ENCODE results near the gene DMWD. TPM values are rescaled to one million over a fixed set of nuclear protein-coding genes. Genes with fewer than 3 reads are reported as not detected.

DMWD gene
- total RNA-seq, 2 experiments from 2014 or later = 63.1 to 65.4 TPM

GRCh38 chr19:45745606-45746005 lies 47.0 kb downstream of the DMWD start:
- Mint-ChIP-seq H3K9me3 (no peaks in the 10 kb centered on the region), H3K36me3 (ENCODE audit: low read depth) (no peaks in the 10 kb centered on the region), H3K27me3 (peaks cover 23% of the 10 kb centered on the region), H3K4me1 (no peaks in the 10 kb centered on the region), H3K4me3 (no peak overlapping the region), H3K27ac (no peak overlapping the region)
- POLR2A ChIA-PET = no interaction called here
- CTCF ChIA-PET = no interaction called here
- no peak for DNase-seq

- H3K27ac Mint-ChIP-seq = no peak overlapping the region
- no peaks in the 10 kb centered on the region for H3K9me3 Mint-ChIP-seq
- no peak overlapping the region for H3K4me3 Mint-ChIP-seq
- H3K36me3 Mint-ChIP-seq (ENCODE audit: low read depth) = no peaks in the 10 kb centered on the region
- H3K4me1 Mint-ChIP-seq = no peaks in the 10 kb centered on the region
- ChIA-PET POLR2A (interaction anchor here (1.4 kb wide), 1 partner anchor 12 kb away, joined by 3 read pairs; no protein-coding TSS in a partner anchor), CTCF (no interaction called here)
- H3K27me3 Mint-ChIP-seq = peaks cover 24% of the 10 kb centered on the region
- DNase-seq = no peak
Observed at GRCh38 chr19:45742969-45743368, 49.7 kb downstream of the DMWD start.

DNA sequence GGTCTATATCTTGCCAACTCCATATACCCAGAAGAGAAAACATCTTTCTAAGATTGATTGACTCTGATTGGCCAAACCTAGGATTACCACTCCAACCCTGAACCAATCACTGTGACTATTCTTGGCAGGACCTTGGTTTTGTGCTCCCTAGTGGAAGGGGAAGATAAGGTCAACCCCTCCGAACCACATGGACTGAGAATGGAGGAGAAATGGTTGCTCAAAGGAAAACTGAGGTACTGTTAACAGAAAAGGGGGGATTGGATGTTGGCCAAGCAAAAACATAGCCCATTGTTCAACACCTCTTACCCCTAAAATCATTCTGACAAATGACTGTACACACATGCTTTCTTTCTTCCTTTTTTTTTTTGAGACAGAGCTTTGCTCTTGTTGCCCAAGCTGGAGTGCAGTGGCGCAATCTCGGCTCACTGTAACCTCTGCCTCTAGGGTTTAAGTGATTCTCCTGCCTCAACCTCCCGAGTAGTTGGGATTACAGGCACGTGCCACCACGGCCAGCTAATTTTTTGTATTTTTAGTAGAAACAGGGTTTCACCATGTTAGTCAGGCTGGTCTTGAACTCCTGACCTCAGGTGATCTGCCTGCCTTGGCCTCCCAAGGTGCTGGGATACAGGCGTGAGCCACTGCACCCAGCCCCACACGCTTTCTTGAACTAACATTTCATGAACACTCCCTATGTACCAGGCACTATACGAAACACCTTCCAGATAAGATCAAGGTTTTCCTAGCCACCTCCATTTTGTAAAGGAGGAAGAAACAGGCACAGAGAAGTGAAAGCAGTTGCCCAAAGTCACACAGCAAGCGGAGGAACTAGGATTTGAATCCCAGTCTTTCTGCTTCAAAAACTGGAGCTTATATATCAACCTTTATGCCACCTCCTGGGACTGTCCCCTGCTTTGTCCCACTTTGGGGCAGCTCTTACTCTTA lies 52.9 kb downstream of the DMWD start:
- no peaks in the 10 kb centered on the region for H3K36me3 Mint-ChIP-seq (ENCODE audit: low read depth)
- peaks cover 10% of the 10 kb centered on the region for H3K27me3 Mint-ChIP-seq
- no peak overlapping the region for H3K4me3 Mint-ChIP-seq
- ChIA-PET POLR2A (interaction anchor here (0.9 kb wide), 1 partner anchor 9 kb away, joined by 3 read pairs; the partner anchor contains the start of gene FBXO46), CTCF (interaction anchor here (0.5 kb wide), 1 partner anchor 10 kb away, joined by 5 read pairs; no protein-coding TSS in a partner anchor)
- no peaks in the 10 kb centered on the region for H3K9me3 Mint-ChIP-seq
- H3K27ac Mint-ChIP-seq = no peak overlapping the region
- no peaks in the 10 kb centered on the region for H3K4me1 Mint-ChIP-seq
- no peak for DNase-seq

DNA sequence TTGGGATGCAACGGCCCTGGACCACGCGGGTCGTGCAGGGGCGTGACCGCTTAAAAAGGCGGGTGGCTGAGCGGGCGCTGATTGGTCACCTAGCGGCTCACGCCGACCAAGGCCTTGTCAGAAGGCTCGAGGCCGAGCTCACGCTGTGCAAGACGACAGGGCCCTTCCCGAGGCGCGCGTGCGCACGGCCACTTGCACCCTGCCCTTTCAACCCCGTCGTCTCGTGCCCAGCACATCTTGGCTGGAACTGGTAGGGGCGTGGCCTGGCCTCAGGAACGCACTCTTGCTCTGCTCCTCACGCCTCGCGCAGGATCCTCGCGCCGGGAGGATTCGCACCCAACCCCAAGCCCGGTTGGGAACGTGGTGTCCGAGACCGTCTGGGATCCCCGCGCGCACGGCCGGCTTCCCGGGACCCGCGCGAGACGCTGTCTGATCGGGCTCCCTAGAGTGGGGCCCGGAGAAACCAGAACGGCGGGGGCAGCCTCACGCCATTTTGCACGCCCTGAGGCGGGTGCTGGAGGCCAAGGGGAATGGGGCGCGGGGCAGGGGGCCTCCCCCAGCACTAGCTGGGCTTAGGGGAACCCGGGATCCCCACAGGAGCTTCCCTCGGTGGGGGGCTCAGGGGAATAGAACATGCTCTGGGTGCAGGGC lies 59.4 kb downstream of the DMWD start, which contains the start of gene MEIOSIN:
Gene MEIOSIN (plus strand): TSS at position 280 of the 651 bp plus-strand sequence. CDS start 1,938 bp downstream, outside the sequence.
- POLR2A ChIA-PET = no interaction called here
- DNase-seq = no peak
- Mint-ChIP-seq H3K27ac (no peak within 1 kb of the TSS), H3K36me3 (ENCODE audit: low read depth) (peaks cover under 1% of the 10 kb centered on the region), H3K27me3 (no peaks in the 10 kb centered on the region), H3K4me1 (peaks cover 21% of the 10 kb centered on the region), H3K9me3 (no peaks in the 10 kb centered on the region), H3K4me3 (no peak within 1 kb of the TSS)
- CTCF ChIA-PET = interaction anchor here (1.0 to 4.3 kb wide), 2 partner anchors 36 to 37 kb away, joined by 7 to 24 read pairs; partner anchors contain the start of gene SIX5

Other genes starting within 250 kb of the DMWD start
- gene OPA3, start 208.0 kb downstream of the DMWD start, total RNA-seq = 10 to 100 TPM; 12.0 to 12.9 TPM
- gene GPR4, start 190.6 kb downstream of the DMWD start, total RNA-seq = not detected
- gene EML2, start 153.4 kb downstream of the DMWD start, total RNA-seq = 100 to 1,000 TPM; 136 to 146 TPM
- gene GIPR, start 124.6 kb downstream of the DMWD start, total RNA-seq = 10 to 100 TPM; 11.4 to 12.3 TPM
- 100 to 1,000 TPM; 505 to 519 TPM for gene SNRPD2, start 100.9 kb downstream of the DMWD start, total RNA-seq
- gene QPCTL, start 100.2 kb downstream of the DMWD start, total RNA-seq = 10 to 100 TPM in 1 of 2 experiments, 1 to 10 TPM in 1; 9.1 to 11.9 TPM
- gene FBXO46, start 61.9 kb downstream of the DMWD start, total RNA-seq = 10 to 100 TPM; 34.4 to 36.4 TPM
- gene MEIOSIN, start 59.4 kb downstream of the DMWD start, total RNA-seq = not detected
- 1 to 10 TPM; 1.6 to 1.7 TPM for gene SIX5, start 23.6 kb downstream of the DMWD start, total RNA-seq
- gene DMPK, start 10.4 kb downstream of the DMWD start, total RNA-seq = 10 to 100 TPM; 29.5 to 32.5 TPM
- gene RSPH6A, start 22.5 kb upstream of the DMWD start, total RNA-seq = under 1 TPM; 0.25 to 0.30 TPM
- 10 to 100 TPM; 88.3 to 89.2 TPM for gene SYMPK, start 70.3 kb upstream of the DMWD start, total RNA-seq
- not detected for gene FOXA3, start 71.5 kb upstream of the DMWD start, total RNA-seq
- gene IRF2BP1, start 93.3 kb upstream of the DMWD start, total RNA-seq = 10 to 100 TPM; 16.9 to 17.6 TPM
- 10 to 100 TPM; 12.5 to 12.9 TPM for gene MYPOP, start 109.8 kb upstream of the DMWD start, total RNA-seq
- gene NANOS2, start 121.9 kb upstream of the DMWD start, total RNA-seq = not detected
- gene NOVA2, start 181.0 kb upstream of the DMWD start, total RNA-seq = under 1 TPM; 0.15 to 0.30 TPM
- 10 to 100 TPM; 24.3 to 24.7 TPM for gene CCDC61, start 202.6 kb upstream of the DMWD start, total RNA-seq
- gene PGLYRP1, start 230.2 kb upstream of the DMWD start, total RNA-seq = not detected
- not detected for gene IGFL4, start 248.2 kb upstream of the DMWD start, total RNA-seq